Mammary epithelial cell (primary cell): Measurements from ENCODE around the gene KLK12.

Experiments
- EZH2 ChIP-seq: IDR thresholded peaks from 2 replicates; pipeline ENCODE4 v1.6.1; 2012; ENCODE audit warnings: low read length, inconsistent platforms, borderline replicate concordance
- TF ChIP-seq, protein P1 (sequence below), 2 donors: IDR thresholded peaks in 1 of 2; conservative IDR thresholded peaks in 1 of 2; 2 replicates each; pipeline ENCODE4 v1.5.1; 2011 to 2012; ENCODE audit warnings: inconsistent platforms in 2 of 2, low read length in 2 of 2, mild to moderate bottlenecking in 2 of 2, control low read depth in 1 of 2, low read depth in 1 of 2; ENCODE audit not compliant: insufficient read depth in 1 of 2; ENCODE audit errors: extremely low read depth in 1 of 2

DNA sequence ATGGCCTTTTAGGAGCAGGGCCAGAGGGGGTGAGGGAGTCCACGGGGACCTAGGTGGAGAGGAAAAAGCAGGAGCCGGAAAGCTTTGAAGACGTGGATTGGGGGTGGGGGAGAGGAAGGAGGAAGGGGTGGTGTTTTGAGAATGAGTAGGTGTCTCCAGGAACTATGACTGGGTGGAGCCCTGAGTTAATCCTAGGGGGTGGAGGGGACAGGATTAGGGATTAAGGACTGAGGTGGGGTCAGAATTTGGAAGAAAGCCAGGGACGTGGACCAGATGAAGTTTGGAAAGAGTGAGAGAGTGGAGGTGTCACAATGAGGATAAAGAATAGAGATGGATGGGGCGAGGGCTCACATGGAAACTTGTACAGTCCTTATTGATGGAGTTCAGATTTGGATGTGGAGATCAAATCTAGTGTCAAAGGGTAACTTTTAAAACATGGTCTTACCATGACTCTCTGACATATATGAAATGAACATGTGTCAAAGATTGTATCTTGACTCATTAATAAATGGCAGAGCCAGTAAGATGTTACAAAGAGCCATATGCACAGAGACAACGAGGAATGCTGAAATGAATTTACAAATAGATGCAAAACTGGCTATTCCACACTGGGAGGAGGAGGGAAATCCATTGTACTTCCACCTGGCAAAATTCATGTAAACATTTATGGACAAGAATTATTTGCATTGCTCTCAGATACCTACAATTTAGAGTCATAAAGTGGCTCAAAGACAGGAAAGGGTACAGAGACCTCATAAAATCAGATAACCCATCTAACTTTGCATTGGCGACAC, 31.8 kb upstream of the KLK12 start:
- TF ChIP-seq, protein P1, sequence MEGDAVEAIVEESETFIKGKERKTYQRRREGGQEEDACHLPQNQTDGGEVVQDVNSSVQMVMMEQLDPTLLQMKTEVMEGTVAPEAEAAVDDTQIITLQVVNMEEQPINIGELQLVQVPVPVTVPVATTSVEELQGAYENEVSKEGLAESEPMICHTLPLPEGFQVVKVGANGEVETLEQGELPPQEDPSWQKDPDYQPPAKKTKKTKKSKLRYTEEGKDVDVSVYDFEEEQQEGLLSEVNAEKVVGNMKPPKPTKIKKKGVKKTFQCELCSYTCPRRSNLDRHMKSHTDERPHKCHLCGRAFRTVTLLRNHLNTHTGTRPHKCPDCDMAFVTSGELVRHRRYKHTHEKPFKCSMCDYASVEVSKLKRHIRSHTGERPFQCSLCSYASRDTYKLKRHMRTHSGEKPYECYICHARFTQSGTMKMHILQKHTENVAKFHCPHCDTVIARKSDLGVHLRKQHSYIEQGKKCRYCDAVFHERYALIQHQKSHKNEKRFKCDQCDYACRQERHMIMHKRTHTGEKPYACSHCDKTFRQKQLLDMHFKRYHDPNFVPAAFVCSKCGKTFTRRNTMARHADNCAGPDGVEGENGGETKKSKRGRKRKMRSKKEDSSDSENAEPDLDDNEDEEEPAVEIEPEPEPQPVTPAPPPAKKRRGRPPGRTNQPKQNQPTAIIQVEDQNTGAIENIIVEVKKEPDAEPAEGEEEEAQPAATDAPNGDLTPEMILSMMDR (conservative IDR thresholded peaks at IDR 0.05 in 1 of 2, IDR thresholded peaks at IDR 0.05 in 1 of 2; ENCODE audit: extremely low read depth in 1 of 2, insufficient read depth in 1 of 2, low read depth in 1 of 2, low read length in 2 of 2) = no peak
- no peak for TF ChIP-seq EZH2
